Upper lobe of left lung (tissue), 6 donors: Measurements from ENCODE around the gene NIM1K. TPM values are rescaled to one million over a fixed set of nuclear protein-coding genes. Genes with fewer than 3 reads are reported as not detected.

Experiments used
- ATAC-seq, 2 donors: fragments of 200-7000 bp; cut with Tn5 transposase; one replicate each; pipeline ENCODE4 v1.9.1; 2022; ENCODE audit warnings: mild to moderate bottlenecking in 2 of 2, moderate library complexity in 2 of 2; ENCODE audit not compliant: low FRiP score in 2 of 2
- DNase-seq, 2 donors: peaks; one replicate each; pipeline ENCODE4 v3.0.0-alpha.2; 2019 to 2020
- H3K27ac ChIP-seq, 4 donors: fragments of 200-600 bp; sonication (generic); one replicate each; pipeline ENCODE4 v1.5.1; 2016 to 2019
- H3K27me3 ChIP-seq, 4 donors: fragments of 200-600 bp; sonication (generic); one replicate each; pipeline ENCODE4 v1.5.1; 2017 to 2019
- H3K36me3 ChIP-seq, 4 donors: fragments of 200-600 bp; sonication (generic); one replicate each; pipeline ENCODE4 v1.5.1; 2016 to 2019
- H3K4me1 ChIP-seq, 4 donors: fragments of 200-600 bp; sonication (generic); one replicate each; pipeline ENCODE4 v1.5.1; 2018 to 2019
- H3K4me3 ChIP-seq, 4 donors: fragments of 200-600 bp; sonication (generic); one replicate each; pipeline ENCODE4 v1.5.1; 2017 to 2019; ENCODE audit warnings: mild to moderate bottlenecking in 2 of 4, moderate library complexity in 1 of 4
- H3K9me3 ChIP-seq, 4 donors: fragments of 200-600 bp; sonication (generic); one replicate each; pipeline ENCODE4 v1.5.1; 2018 to 2019
- CTCF ChIP-seq, 6 experiments: fragments of 450-650 bp in 4 of 6; fragments of 200-600 bp in 2 of 6; sonication (generic) in 2 of 6; IDR thresholded peaks; one replicate each; pipeline ENCODE4 v1.5.1; 2016 to 2019; ENCODE audit warnings: antibody characterized with exemption in 6 of 6
- EP300 ChIP-seq, 4 donors: sonication (generic); formaldehyde crosslinking; IDR thresholded peaks; one replicate each; pipeline ENCODE4 v1.5.1; 2017; ENCODE audit warnings: antibody characterized with exemption in 4 of 4, control low read depth in 2 of 4
- POLR2A ChIP-seq, 4 donors: fragments of 450-650 bp; IDR thresholded peaks; one replicate each; pipeline ENCODE4 v1.5.1; 2016 to 2017; ENCODE audit warnings: antibody characterized with exemption in 4 of 4, mild to moderate bottlenecking in 2 of 4
- POLR2AphosphoS5 ChIP-seq, 2 donors: sonication (generic); formaldehyde crosslinking; IDR thresholded peaks; one replicate each; pipeline ENCODE4 v1.5.1; 2017; ENCODE audit warnings: antibody characterized with exemption in 2 of 2
- WGBS, 2 donors: methylation state at CpG; one replicate each; pipeline ENCODE4 v1.1.5; 2017 to 2018; 5-methylcytosine and 5-hydroxymethylcytosine counted together
- total RNA-seq, 6 donors: library from RNA; depleted of rRNA in 4 of 6; stranded (reverse); fragments of >200 nt in 4 of 6; gene quantifications; one replicate each; pipeline versions ENCODE4 v1.1.0 to v1.2.1, GENCODE V29; 2016 to 2021
- donor health status: DM: no; HTN: no; CAD: no; lungs with moderate emphysema.
- donor health status: DM: no; HTN: yes; CAD: no; lungs with severe emphysema.

The NIM1K gene
- total RNA-seq, 6 donors from 2014 or later, result 1.8 to 29.3 (median 4.6) TPM

- DNase-seq (no peak), ATAC-seq (no peak)
- H3K4me3 ChIP-seq, result no peak overlapping the region
- TF ChIP-seq CTCF (IDR thresholded peaks at IDR 0.05) (no peak), EP300 (IDR thresholded peaks at IDR 0.05) (no peak), POLR2AphosphoS5 (IDR thresholded peaks at IDR 0.05) (no peak), POLR2A (IDR thresholded peaks at IDR 0.05) (no peak)
- peaks cover 0 to 15% (median 3%) of the 10 kb centered on the region in 4 donors for H3K4me1 ChIP-seq
- H3K36me3 ChIP-seq, result no peaks in the 10 kb centered on the region
- no peaks in the 10 kb centered on the region for H3K27me3 ChIP-seq
- no peak overlapping the region for H3K27ac ChIP-seq
- WGBS, 2 donors, result 90 to 91% methylated on average over 4 of the region's 4 CpGs
- H3K9me3 ChIP-seq, result no peaks in the 10 kb centered on the region
Observed at GRCh38 chr5:43275391-43275790, 83.4 kb downstream of the NIM1K start.

GRCh38 chr5:43279548-43280274, 87.7 kb downstream of the NIM1K start:
- no peak for TF ChIP-seq EP300 (IDR thresholded peaks at IDR 0.05)
- TF ChIP-seq POLR2AphosphoS5 (IDR thresholded peaks at IDR 0.05), result no peak
- TF ChIP-seq CTCF (IDR thresholded peaks at IDR 0.05), result no peak
- TF ChIP-seq POLR2A (IDR thresholded peaks at IDR 0.05), result no peak
- H3K27me3 ChIP-seq, result no peaks in the 10 kb centered on the region
- 88 to 92% methylated on average over 12 of the region's 12 CpGs for WGBS, 2 donors

GRCh38 chr5:43281840-43282658, 90.0 kb downstream of the NIM1K start:
- WGBS, 2 donors, result 82 to 83% methylated on average over 7 of the region's 7 CpGs
- no peaks in the 10 kb centered on the region for H3K9me3 ChIP-seq
- H3K36me3 ChIP-seq, result peaks cover 0 to 6% (median 4%) of the 10 kb centered on the region in 4 donors
- TF ChIP-seq EP300 (IDR thresholded peaks at IDR 0.05) (no peak), CTCF (IDR thresholded peaks at IDR 0.05) (no peak), POLR2AphosphoS5 (IDR thresholded peaks at IDR 0.05) (no peak), POLR2A (IDR thresholded peaks at IDR 0.05) (no peak)
- DNase-seq, result no peak
- H3K27me3 ChIP-seq, result no peaks in the 10 kb centered on the region
- H3K27ac ChIP-seq, result no peak overlapping the region
- no peak overlapping the region for H3K4me3 ChIP-seq
- no peaks in the 10 kb centered on the region for H3K4me1 ChIP-seq
- ATAC-seq, result no peak

More at GRCh38 chr5:43279548-43280274, 87.7 kb downstream of the NIM1K start:
- Histone ChIP-seq H3K36me3 (no peaks in the 10 kb centered on the region), H3K9me3 (no peaks in the 10 kb centered on the region), H3K4me1 (peaks cover 0 to 3% (median under 1%) of the 10 kb centered on the region in 4 donors), H3K27ac (no peak overlapping the region), H3K4me3 (no peak overlapping the region)
- ATAC-seq (no peak), DNase-seq (no peak)

- Histone ChIP-seq H3K9me3 (no peaks in the 10 kb centered on the region), H3K4me1 (no peaks in the 10 kb centered on the region), H3K36me3 (peaks cover 7 to 34% (median 24%) of the 10 kb centered on the region in 4 donors), H3K4me3 (no peak overlapping the region), H3K27me3 (no peaks in the 10 kb centered on the region), H3K27ac (no peak overlapping the region)
- DNase-seq (no peak), ATAC-seq (no peak)
- TF ChIP-seq CTCF (IDR thresholded peaks at IDR 0.05) (no peak), EP300 (IDR thresholded peaks at IDR 0.05) (no peak), POLR2AphosphoS5 (IDR thresholded peaks at IDR 0.05) (no peak), POLR2A (IDR thresholded peaks at IDR 0.05) (no peak)
Observed at GRCh38 chr5:43286623-43287022, 94.6 kb downstream of the NIM1K start.
